Body of pancreas (tissue), 4 donors: ENCODE measurements around the gene ABCA13. TPM values are rescaled to one million over a fixed set of nuclear protein-coding genes. Genes with fewer than 3 reads are reported as not detected.

Experiments
- ATAC-seq: fragments of 150-250 bp; one replicate; pipeline ENCODE4 v1.9.1; 2016
- DNase-seq, 4 donors: peaks; one replicate each; pipeline ENCODE4 v3.0.0-alpha.2; 2019
- H3K27ac ChIP-seq, 4 donors: fragments of 200-600 bp; sonication (generic); 1 replicate in 3 of 4; 2 replicates in 1 of 4; pipeline versions ENCODE4 v1.5.1 to v1.6.1; 2016 to 2019; ENCODE audit warnings: mild to moderate bottlenecking in 1 of 4, mixed read lengths in 1 of 4, moderate library complexity in 1 of 4
- H3K27me3 ChIP-seq, 2 donors: fragments of 200-600 bp; sonication (generic); one replicate each; pipeline ENCODE4 v1.6.0; 2016; ENCODE audit warnings: mild to moderate bottlenecking in 1 of 2
- H3K36me3 ChIP-seq, 2 donors: fragments of 200-600 bp; sonication (generic); replicated peaks in 1 of 2; 2 replicates each; pipeline ENCODE4 v1.5.1; 2016; ENCODE audit warnings: low read depth in 2 of 2; ENCODE audit not compliant: insufficient read depth in 1 of 2
- H3K4me1 ChIP-seq: fragments of 200-600 bp; sonication (generic); one replicate; pipeline ENCODE4 v1.6.0; 2016
- H3K4me3 ChIP-seq, 2 donors: fragments of 200-600 bp; sonication (generic); 1 replicate in 1 of 2; 2 replicates in 1 of 2; pipeline ENCODE4 v1.5.1; 2016 to 2019
- H3K9me3 ChIP-seq, 3 donors: fragments of 200-600 bp; sonication (generic); 1 replicate in 2 of 3; 2 replicates in 1 of 3; pipeline ENCODE4 v1.5.1; 2016
- CTCF ChIP-seq, 7 experiments: fragments of 450-650 bp in 4 of 7; fragments of 200-600 bp in 3 of 7; sonication (generic) in 3 of 7; IDR thresholded peaks; one replicate each; pipeline ENCODE4 v1.5.1; 2016 to 2019; ENCODE audit warnings: antibody characterized with exemption in 7 of 7
- POLR2A ChIP-seq, 3 donors: fragments of 450-650 bp; IDR thresholded peaks; one replicate each; pipeline ENCODE4 v1.6.1; 2016; ENCODE audit warnings: antibody characterized with exemption in 3 of 3, mild to moderate bottlenecking in 2 of 3
- WGBS, 2 donors: methylation state at CpG; one replicate each; pipeline ENCODE4 v1.1.5; 2017; 5-methylcytosine and 5-hydroxymethylcytosine counted together
- intact Hi-C: fragments of 100-400 bp; cut with DNase I; formaldehyde crosslinking; loops from one replicate; pipeline ENCODE4 v1.15.1; 2023
- total RNA-seq, 2 donors: library from RNA; depleted of rRNA; stranded (reverse); fragments of >200 nt; gene quantifications; one replicate each; pipeline ENCODE4 v1.1.0, GENCODE V29; 2016

Gene ABCA13
- total RNA-seq, 2 donors from 2014 or later = under 0.01 TPM

GRCh38 chr7:48466713-48467112 lies 295.5 kb downstream of the ABCA13 start:
- TF ChIP-seq CTCF (IDR thresholded peaks at IDR 0.05) (no peak), POLR2A (IDR thresholded peaks at IDR 0.05) (no peak)
- no peaks in the 10 kb centered on the region for H3K4me1 ChIP-seq
- H3K4me3 ChIP-seq = no peak overlapping the region
- H3K9me3 ChIP-seq = no peaks in the 10 kb centered on the region
- no peak for DNase-seq
- no peaks in the 10 kb centered on the region for H3K27me3 ChIP-seq
- ATAC-seq = no peak
- no peaks in the 10 kb centered on the region for H3K36me3 ChIP-seq
- intact Hi-C loops = no loop called here
- H3K27ac ChIP-seq = no peak overlapping the region
- WGBS, 2 donors = 69 to 74% methylated on average over 4 of the region's 4 CpGs

GRCh38 chr7:48471196-48471595 lies 299.9 kb downstream of the ABCA13 start:
- TF ChIP-seq POLR2A (IDR thresholded peaks at IDR 0.05) = no peak
- TF ChIP-seq CTCF (IDR thresholded peaks at IDR 0.05) = no peak
- Histone ChIP-seq H3K4me1 (no peaks in the 10 kb centered on the region), H3K27me3 (no peaks in the 10 kb centered on the region), H3K9me3 (no peaks in the 10 kb centered on the region), H3K27ac (no peak overlapping the region), H3K36me3 (no peaks in the 10 kb centered on the region), H3K4me3 (no peak overlapping the region)
- intact Hi-C loops = no loop called here
- 45 to 55% methylated on average over 5 of the region's 5 CpGs for WGBS, 2 donors
- no peak for ATAC-seq
- no peak for DNase-seq

GRCh38 chr7:48472640-48473039 lies 301.4 kb downstream of the ABCA13 start:
- Histone ChIP-seq H3K27me3 (no peaks in the 10 kb centered on the region), H3K36me3 (no peaks in the 10 kb centered on the region), H3K4me1 (no peaks in the 10 kb centered on the region), H3K4me3 (no peak overlapping the region), H3K27ac (no peak overlapping the region), H3K9me3 (no peaks in the 10 kb centered on the region)
- no peak for ATAC-seq
- WGBS, 2 donors = 63 to 72% methylated on average over 4 of the region's 4 CpGs
- DNase-seq = no peak
- intact Hi-C loops = no loop called here
- TF ChIP-seq POLR2A (IDR thresholded peaks at IDR 0.05) (no peak), CTCF (IDR thresholded peaks at IDR 0.05) (no peak)

GRCh38 chr7:48473205-48473865 lies 302.1 kb downstream of the ABCA13 start:
- H3K36me3 ChIP-seq = no peaks in the 10 kb centered on the region
- H3K4me3 ChIP-seq = no peak overlapping the region
- intact Hi-C loops = no loop called here
- no peaks in the 10 kb centered on the region for H3K27me3 ChIP-seq
- DNase-seq = no peak
- no peak for ATAC-seq
- no peaks in the 10 kb centered on the region for H3K4me1 ChIP-seq
- H3K9me3 ChIP-seq = no peaks in the 10 kb centered on the region
- no peak overlapping the region for H3K27ac ChIP-seq
- 44 to 53% methylated on average over 6 of the region's 6 CpGs for WGBS, 2 donors
- TF ChIP-seq CTCF (IDR thresholded peaks at IDR 0.05) = no peak
- TF ChIP-seq POLR2A (IDR thresholded peaks at IDR 0.05) = no peak

GRCh38 chr7:48481235-48481634 lies 310.0 kb downstream of the ABCA13 start:
- WGBS, 2 donors = 37 to 45% methylated on average over 3 of the region's 3 CpGs

More at GRCh38 chr7:48481235-48481634, 310.0 kb downstream of the ABCA13 start:
- Histone ChIP-seq H3K27me3 (no peaks in the 10 kb centered on the region), H3K27ac (no peak overlapping the region), H3K36me3 (no peaks in the 10 kb centered on the region), H3K9me3 (no peaks in the 10 kb centered on the region), H3K4me1 (no peaks in the 10 kb centered on the region), H3K4me3 (no peak overlapping the region)
- ATAC-seq (no peak), DNase-seq (no peak)
- intact Hi-C loops = no loop called here
- TF ChIP-seq CTCF (IDR thresholded peaks at IDR 0.05) = no peak
- no peak for TF ChIP-seq POLR2A (IDR thresholded peaks at IDR 0.05)
